ENCODE results near the gene EDIL3.

EDIL3 gene

DNA sequence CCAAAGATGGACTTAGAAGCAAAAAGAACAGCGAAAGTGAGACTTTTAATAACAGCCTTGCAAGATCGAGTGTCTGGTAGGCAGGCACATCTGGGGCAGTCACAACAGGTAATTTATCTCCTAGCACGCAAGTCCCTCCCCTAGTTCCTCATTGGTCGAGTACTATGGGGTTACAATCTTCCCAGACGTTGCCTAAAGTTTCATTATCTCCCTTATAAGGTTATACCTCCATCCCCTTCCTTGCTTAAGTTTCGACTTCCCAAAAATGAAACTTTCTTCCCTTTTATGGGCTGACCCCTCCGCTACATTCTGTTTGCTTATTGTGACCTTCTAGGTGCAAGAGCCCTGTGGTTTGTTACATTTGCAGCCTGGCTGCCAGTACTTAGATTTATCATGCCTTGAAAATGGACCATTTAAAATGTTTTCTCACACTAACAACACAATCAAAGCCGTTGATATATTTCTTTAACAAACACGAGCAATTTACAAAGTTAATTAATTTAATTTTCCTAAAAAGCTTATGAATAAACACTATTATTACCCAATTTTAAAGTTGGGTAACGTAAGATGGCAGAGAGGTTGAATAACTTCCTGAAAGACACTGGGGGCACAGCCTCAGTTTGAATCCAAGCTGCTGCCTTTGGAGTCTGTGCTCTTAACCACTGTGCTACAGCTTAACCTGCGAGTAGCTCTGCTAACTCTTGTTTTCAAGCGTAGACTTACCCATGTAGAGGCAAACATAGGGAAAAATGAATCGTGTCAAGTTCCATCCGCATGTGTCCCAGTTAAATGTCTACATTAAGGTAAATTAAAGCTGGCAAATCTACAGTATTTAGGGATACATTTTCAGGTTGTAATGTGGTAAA lies 91.7 kb downstream of the EDIL3 start:
- DNase-seq (ENCODE audit: extremely low spot score) = no peak
- TF ChIP-seq, protein P1, sequence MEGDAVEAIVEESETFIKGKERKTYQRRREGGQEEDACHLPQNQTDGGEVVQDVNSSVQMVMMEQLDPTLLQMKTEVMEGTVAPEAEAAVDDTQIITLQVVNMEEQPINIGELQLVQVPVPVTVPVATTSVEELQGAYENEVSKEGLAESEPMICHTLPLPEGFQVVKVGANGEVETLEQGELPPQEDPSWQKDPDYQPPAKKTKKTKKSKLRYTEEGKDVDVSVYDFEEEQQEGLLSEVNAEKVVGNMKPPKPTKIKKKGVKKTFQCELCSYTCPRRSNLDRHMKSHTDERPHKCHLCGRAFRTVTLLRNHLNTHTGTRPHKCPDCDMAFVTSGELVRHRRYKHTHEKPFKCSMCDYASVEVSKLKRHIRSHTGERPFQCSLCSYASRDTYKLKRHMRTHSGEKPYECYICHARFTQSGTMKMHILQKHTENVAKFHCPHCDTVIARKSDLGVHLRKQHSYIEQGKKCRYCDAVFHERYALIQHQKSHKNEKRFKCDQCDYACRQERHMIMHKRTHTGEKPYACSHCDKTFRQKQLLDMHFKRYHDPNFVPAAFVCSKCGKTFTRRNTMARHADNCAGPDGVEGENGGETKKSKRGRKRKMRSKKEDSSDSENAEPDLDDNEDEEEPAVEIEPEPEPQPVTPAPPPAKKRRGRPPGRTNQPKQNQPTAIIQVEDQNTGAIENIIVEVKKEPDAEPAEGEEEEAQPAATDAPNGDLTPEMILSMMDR (IDR thresholded peaks at IDR 0.05; ENCODE audit: control extremely low read depth, extremely low read depth, low read depth, missing control alignments) = no peak
- ChIA-PET POLR2A (no interaction called here), CTCF (interaction anchor here (1.3 kb wide), 1 partner anchor 9 kb away, joined by 4 read pairs; no protein-coding TSS in a partner anchor)

DNA sequence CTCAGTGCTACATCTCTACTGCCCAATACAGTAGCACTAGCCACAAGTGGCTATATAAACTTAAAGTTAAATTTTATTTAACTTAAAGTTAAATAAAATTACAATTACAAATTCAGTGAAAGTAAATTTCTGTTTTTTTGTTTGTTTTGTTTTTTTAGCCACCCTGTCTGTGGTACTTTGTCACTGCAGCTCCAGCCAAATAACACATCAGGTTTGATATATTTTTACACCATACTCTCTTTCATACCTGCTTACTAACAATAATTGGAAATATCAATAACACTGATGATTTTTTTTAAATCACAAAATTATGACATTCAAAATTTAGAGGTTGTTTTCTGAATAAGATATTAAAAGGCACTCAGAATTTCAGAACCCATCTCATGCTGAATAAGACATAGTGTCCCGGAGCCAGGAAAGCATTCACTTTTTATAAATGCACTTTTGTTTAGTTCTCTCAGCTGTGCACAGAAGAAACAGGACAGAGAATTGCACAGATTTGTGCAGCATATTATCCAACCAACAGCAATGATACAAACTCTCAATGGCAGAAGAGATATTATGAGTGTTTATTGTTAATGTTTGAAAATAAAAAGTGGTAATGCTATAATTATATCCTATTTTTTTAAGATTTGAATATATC lies 92.6 kb downstream of the EDIL3 start:
- CTCF ChIA-PET = no interaction called here
- POLR2A ChIA-PET = no interaction called here
- TF ChIP-seq, protein P1 (IDR thresholded peaks at IDR 0.05; ENCODE audit: control extremely low read depth, extremely low read depth, low read depth, missing control alignments) = no peak
- DNase-seq (ENCODE audit: extremely low spot score) = no peak

DNA sequence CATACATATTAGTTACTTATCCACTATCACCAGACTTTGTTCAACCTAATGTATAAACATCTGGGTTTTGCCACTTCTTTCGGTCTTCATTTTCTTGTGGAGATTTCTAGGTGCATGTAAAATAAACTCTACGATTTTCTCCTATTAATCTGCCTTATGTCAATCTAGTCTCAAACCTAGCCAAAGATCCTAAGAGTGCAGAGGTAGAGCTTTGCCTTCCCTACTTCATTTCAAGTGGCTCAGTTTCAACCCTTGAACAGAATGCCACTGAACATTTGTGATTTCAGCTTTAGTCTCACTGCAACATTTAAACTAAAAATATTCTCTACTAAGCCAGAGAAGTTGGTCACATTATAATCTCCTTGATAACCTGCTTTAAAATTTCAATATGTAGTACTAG lies 94.0 kb downstream of the EDIL3 start:
- TF ChIP-seq, protein P1 (IDR thresholded peaks at IDR 0.05; ENCODE audit: control extremely low read depth, extremely low read depth, low read depth, missing control alignments) = no peak
- ChIA-PET CTCF (no interaction called here), POLR2A (no interaction called here)
- DNase-seq (ENCODE audit: extremely low spot score) = no peak

DNA sequence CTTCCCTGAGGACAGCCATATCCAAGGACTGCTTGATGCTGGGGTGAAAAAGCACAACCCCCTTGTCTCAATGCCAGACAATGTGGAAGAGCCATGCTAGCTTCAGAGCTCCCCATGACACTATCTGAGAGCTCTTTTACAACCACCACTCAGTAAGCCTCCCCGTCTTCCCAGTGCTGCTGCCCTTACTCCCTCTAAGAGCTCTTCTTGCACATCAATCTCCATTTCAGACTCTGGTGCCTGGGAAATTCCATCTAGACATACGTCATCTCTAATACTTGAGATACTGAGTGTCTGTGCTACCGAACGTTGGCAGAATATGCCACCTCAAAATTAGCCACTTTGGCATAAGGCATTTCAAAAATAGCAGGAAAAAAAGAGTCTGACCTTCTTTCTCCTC lies 94.5 kb downstream of the EDIL3 start:
- TF ChIP-seq, protein P1 (IDR thresholded peaks at IDR 0.05; ENCODE audit: control extremely low read depth, extremely low read depth, low read depth, missing control alignments) = no peak
- CTCF ChIA-PET = no interaction called here
- POLR2A ChIA-PET = no interaction called here
- DNase-seq (ENCODE audit: extremely low spot score) = no peak

DNA sequence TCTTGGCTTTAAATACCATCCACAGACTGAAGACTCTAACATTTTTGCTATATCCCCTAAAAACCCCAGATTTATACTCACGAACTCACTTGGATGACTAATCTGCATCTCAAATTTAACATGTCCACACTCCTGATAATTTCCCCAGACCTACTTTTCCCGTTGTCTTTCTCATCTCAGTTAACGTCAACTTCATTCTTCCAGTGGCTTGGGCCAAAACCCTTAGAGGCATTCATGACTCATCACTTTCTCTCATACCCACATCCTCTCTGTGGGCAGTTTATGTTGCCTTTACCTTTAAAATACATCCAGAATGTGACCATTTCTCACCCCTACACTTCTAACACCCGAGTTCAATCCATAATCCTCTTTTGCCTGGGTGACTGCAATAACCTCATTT lies 96.7 kb downstream of the EDIL3 start:
- DNase-seq (ENCODE audit: extremely low spot score) = no peak
- TF ChIP-seq, protein P1 (IDR thresholded peaks at IDR 0.05; ENCODE audit: control extremely low read depth, extremely low read depth, low read depth, missing control alignments) = no peak
- CTCF ChIA-PET = no interaction called here
- POLR2A ChIA-PET = no interaction called here

DNA sequence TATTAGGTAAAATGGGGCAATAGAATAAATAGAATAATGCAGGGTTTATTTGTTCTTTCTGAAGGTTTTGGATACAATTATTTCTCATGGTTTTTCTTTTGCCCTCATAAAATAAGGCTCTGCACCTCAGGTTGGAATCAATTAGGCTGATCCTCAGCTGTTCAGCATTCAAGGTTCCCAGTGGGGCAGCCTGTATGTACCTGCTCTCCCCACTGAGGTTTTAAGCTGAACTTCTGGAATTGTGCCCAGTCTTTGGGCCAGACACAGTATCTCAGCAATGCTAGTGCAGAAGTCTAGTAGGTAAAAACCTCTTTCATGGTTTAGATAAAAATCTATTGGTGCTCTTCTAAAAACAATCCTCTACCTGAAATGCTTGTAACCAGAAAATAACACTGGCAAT lies 98.0 kb downstream of the EDIL3 start:
- CTCF ChIA-PET = no interaction called here
- POLR2A ChIA-PET = no interaction called here
- DNase-seq (ENCODE audit: extremely low spot score) = no peak
- TF ChIP-seq, protein P1 (IDR thresholded peaks at IDR 0.05; ENCODE audit: control extremely low read depth, extremely low read depth, low read depth, missing control alignments) = no peak
